ENCODE results near the gene EHMT1.
A peak's percentile ranks its signal among the peaks of the same experiment; 100 is the strongest.

Gene EHMT1

DNA sequence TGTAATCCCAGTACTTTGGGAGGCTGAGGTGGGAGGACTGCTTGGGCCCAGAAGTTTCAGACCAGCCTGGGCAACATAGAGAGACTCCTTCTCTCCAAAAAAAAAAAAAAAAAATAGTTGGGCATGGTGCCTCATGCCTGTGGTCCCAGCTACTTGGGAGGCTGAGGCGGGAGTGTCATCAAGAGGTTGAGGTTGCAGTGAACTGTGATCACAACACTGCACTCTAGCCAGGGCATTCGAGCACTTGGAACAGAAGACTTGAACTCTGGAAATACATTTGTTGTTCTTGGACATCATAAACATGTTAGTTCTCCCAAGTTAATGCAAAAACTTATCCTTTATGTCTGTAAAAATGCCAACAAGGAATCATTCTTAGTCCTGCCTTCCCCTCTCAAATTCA is 29.6 kb downstream of the EHMT1 start:
- DNase-seq: no peak

- DNase-seq: no peak
These were observed 30.7 kb downstream of the EHMT1 start for GRCh38 chr9:137649553-137649952.

DNA sequence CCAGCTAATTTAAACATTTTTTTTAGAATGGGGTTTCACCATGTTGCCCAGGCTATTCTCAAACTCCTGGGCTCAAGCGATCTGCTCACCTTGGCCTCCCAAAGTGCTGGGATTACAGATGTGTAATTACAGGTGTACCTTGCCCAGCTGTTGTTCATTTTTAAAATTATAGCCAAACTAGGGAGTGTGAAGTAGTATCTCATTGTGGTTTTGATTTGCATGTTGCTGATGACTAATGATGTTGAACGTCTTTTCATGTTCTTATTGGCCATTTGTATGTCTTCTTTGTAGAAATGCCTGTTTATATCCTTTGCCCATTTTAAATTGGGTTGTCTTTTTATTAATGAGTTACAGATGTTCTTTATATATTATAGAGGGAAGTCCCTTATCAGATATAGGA is 31.5 kb downstream of the EHMT1 start:
- no peak for DNase-seq

DNA sequence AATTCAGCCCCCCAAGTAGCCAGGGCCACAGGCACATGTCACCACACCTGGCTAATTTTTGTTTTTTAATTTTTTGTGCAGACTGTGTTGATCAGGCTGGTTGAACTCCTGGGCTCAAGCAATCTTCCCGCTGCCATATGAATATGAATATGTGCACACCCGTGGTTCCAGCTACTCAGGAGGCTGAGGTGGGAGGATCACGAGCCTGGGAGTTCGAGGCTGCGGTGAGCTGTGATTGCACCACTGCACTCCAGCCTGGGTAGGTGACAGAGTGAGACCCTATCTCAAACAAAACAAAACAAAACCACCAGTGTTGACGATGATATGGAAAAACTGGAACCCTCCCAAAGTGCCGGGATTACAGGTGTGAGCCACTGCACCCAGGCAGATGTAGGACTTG is 32.0 kb downstream of the EHMT1 start:
- DNase-seq: no peak

- no peak for DNase-seq
These were observed 37.6 kb downstream of the EHMT1 start for GRCh38 chr9:137656416-137656815.

DNA sequence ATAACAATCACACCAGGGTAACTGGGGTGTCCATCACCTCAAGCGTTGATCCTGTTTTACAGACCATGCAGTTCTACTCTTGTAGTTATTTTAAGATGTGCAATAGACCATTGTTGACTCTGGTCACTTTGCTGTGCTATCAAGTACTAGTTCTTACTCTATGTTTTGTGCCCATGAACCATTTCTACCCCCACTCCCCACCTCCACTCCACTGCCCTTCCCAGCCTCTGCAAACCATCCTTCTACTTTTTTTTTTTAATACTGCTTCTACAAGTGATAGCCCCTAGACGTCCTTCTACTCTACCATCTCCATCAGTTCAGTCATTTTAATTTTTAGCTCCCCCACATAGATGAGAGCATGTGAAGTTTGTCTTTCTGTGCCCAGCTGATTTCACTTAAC is 38.8 kb downstream of the EHMT1 start:
- DNase-seq: no peak

DNA sequence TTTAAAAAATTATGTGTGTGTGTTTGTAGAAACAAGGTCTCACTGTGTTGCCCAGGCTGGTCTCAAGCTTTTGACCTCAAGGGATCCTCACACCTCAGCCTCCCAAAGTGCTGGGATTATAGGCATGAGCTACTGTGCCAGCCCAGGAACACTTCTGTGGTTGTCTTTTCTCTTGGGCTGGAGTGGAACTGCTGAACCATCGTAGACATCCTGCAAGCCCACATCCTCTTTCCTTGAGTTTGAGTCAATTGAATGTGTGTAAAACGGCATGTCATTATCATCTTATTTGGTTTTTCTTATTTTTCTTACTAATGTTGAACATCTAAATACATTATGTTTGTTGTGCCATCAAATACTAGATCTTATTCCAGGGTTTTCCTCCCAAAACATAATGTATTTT is 40.0 kb downstream of the EHMT1 start:
- no peak for DNase-seq

DNA sequence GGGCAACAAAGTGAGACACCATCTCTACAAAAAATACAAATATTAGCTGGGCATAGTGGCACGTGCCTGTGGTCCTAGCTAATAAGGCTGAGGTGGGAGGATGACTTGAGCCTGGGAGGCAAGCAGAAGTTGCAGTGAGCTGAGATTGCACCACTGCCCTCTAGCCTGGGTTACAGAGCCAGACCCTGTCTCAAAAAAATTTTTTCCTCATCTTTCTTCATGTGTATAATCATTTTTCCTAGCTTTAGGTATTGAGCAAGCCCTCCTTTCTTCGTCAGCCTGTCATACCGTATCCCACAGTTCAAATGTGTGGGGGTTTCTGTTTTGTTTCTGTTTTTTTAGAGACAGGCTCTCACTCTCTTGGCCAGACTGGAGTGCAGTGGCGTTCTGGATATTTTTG is 41.3 kb downstream of the EHMT1 start:
- DNase-seq: no peak

DNA sequence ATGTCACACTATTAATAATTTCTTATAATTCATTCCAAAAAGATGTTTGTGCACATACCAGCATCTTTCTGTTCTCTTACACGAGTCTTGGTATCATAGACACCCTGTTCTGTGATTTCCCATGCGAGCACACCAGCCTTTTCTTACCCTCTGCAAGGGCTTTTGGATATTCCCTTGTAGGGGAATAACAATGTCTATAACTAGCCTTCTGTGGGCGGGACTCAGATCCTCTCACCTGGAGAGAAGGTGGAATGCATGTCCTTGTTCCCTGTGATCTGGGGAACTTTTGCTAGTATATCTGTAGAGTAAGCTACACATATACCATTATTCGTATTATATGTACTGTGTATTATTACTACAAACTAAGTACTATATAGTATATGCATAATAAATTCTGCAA is 44.8 kb downstream of the EHMT1 start:
- DNase-seq: no peak

GRCh38 chr9:137664676-137665075 is 45.9 kb downstream of the EHMT1 start:
- no peak for DNase-seq

DNA sequence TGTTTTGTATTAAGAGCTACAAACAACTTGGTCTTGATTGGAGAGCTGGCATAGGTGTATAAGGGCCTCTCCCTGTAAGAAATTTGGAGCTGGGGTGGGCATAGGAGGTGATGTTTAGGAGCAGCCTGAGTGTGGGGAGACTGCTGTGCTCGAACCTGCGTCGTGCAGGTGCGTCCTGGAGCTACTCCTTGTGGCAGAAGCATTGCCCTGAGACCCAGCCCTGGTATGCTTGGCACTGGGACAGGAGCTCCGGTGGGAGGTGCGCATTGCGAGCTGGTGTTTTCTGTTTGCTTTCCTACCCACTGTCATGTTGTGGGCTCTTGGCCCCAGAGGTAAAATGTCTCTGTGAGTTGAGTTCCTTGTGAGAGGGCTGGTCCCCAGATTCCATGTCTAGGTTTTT is 46.4 kb downstream of the EHMT1 start:
- no peak for DNase-seq

- DNase-seq: no peak
These were observed 47.1 kb downstream of the EHMT1 start for GRCh38 chr9:137665697-137666512.

DNA sequence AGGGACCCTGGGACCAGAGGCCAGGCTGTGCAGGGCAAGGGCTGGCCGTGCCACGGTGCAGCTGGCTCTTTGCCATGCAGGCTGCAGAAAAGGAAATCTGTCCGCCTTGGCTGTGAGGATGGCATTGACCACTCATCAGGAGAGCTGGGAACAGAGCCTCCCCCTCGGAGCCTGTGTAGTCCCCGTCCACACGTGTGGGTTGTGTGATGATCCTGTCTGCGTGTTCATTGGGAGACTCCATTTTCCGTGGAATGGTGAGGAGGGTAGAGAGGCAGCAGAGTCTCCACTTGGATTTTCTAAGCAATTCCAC is 47.7 kb downstream of the EHMT1 start:
- no peak for DNase-seq

DNA sequence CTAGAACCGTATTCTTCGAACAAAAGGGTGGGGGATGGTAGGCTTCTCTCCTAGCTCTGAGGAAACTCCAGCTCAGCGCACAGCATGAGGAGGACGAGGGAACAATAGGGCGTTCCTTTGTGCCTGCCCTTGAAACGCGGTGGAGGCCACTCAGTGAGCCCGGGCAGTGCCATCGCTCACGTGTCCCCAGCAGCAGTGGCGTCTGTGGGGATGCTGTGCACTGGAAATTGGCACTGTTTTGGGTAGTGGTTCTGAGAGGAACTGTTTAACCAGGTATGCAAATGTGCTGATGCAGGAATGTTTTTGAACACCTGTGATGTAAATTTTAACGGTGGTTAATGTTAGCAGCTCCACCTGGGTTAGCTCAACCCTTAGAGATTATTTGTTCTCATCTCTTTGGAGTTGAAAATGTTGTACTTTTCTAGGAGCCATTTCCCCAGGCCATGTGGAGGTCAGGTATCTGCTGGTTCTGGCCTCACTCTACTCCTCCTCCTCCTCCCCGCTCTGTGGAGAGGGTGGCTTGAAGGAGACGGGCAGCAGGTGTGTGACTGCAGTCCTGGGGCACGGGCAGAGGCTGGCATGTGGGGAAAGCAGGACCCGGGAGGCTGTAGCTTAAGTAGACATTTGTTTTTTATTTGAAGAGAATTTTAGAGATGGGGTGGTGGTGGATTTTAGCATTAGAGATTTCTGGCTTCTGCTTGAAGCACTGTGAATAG is 48.3 kb downstream of the EHMT1 start:
- no peak for DNase-seq

GRCh38 chr9:137668203-137668602 is 49.4 kb downstream of the EHMT1 start:
- DNase-seq: no peak

GRCh38 chr9:137669261-137669672 is 50.5 kb downstream of the EHMT1 start:
- DNase-seq: no peak

DNA sequence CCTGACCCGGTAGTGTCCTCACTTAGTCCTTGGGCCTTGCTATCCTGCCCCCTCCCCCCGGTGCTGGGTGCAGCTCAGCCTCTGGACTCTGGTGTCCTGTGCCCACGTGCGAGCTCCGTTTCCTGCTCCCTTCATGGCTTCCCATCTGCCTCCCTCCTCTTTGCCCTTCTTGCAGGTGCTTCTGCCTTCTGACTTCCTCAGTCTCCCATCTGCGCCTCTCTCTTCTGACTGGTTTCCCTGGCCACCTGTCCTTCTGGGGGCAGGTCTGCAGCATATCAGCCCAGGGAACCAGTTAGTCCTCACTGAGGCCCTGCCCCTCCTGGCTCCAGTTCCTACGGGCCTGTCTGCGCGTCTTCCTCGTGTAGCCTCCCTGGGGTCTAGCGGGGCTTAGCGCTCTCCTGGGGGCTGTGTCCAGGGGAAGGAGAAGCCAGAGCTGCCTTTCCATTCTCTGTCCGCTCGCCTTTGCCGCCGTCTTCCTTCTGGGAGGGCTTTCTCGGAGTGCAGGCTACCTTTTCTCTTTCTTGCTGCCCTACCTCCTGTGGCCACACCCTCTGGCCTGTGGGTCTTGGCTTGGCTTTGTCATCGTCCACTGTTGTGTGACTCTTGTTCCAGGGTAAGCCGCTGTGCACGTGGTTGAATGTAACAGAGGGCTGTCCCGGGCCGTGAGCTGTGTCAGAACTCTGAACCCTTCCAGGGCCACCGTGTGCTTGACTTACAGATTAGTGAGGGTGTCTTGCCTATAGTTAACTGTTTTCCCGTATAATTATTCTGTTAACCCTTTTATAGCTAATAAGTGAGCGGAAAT is 51.8 kb downstream of the EHMT1 start:
- DNase-seq: no peak

GRCh38 chr9:137671196-137671538 is 52.4 kb downstream of the EHMT1 start:
- DNase-seq: no peak

DNA sequence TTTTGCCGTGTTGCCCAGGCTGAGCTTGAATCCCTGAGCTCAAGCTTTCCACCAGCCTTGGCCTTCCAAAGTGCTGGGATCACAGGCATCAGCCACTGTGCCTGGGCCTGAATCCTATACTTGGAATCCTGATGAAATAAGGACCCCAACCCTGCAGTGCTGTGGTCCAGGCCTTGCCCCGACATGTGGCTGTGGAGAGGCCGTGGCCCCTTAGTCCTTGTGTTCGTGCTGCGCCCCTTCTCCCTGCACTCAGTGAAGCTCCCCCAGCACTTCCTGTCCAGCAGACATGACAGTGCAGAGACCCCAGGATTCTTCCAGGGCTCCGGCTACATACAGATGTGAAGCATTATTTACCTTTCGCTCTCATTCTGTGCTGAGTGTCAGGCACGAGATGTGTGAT is 52.9 kb downstream of the EHMT1 start:
- DNase-seq: no peak

- peak; percentile 33 for DNase-seq
These were observed 54.3 kb downstream of the EHMT1 start for GRCh38 chr9:137672907-137673791.

DNA sequence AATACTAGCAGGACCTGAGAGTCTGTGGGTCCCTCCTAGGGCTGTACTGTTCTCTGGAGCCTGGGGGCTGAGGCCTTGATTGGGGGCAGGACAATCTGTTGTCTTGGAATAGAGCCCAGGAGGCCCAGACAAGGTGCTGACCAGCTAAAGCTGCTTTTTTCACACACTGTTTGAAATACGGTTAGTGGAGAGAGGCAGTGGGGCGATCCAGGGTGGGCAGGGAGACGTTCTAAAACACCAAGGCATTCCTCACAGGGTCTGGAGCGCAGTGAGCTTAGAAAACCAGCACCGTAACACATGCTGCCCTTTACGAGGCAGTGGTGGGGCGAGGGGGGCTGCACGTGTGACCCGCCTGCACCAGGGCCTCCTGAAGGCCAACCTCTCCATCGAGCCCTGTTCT is 55.1 kb downstream of the EHMT1 start:
- no peak for DNase-seq

DNA sequence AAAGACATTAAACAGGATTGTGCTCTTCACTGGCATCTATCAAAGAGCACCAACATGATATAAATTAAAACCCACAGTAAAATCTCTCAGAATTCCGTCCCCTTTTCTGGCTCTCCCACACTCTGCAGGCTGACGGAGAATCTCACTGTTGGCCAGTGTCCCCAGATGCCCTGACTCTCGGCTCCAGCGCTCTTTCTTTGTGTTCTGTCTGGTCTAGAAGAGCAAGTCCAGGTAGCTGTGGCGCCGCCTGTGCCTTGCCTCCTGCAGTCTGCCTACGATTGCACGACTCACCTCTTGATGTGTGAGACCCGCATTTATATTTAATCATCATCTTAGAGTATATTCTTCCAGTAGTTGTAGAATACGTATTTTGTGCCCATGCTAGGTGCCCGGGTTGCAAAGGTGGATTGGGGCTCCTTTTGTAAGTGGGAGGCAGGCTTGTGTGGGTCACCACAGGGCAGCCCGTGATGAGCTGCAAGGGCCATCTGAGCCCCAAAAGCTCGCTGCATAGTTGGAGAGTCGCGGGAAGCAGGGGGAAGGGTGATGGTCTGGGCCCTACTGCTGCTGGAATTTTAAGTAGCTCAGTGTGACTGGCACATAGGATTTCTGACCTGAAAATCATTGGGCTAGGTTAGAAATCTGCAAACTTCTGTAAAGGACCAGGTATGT is 55.6 kb downstream of the EHMT1 start:
- DNase-seq: no peak

DNA sequence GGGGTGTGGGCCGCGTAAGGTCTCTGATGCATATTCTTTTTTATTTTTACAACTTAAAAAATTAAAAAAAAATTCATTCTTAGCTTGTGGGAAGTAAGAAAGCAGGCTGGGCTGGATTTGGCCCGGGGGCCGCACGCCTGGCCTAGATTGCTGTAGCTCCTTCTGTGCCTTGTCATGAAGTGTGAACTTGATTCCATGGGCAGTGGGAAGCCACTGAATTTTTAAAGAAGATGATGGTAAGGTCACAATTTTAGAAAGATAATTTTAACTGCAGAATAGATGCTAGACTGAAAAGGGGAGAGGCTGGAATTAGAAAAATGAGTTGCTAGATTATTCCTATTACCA is 56.1 kb downstream of the EHMT1 start:
- no peak for DNase-seq
